Measurements from ENCODE around the gene SPDYE4.

Gene SPDYE4

GRCh38 chr17:8703001-8703400 is 55.3 kb downstream of the SPDYE4 start:
- ChIA-PET POLR2A (ENCODE audit: low non-redundant PET) (no interaction called here), CTCF (no interaction called here)
- DNase-seq (ENCODE audit: low spot score): no peak
- H3K27ac ChIP-seq: no peak overlapping the region
- no peak for TF ChIP-seq CTCF (conservative IDR thresholded peaks at IDR 0.05; ENCODE audit: low read depth)

GRCh38 chr17:8701754-8702153 is 56.6 kb downstream of the SPDYE4 start:
- H3K27ac ChIP-seq: no peak overlapping the region
- POLR2A ChIA-PET (ENCODE audit: low non-redundant PET): no interaction called here
- CTCF ChIA-PET: no interaction called here
- TF ChIP-seq CTCF (conservative IDR thresholded peaks at IDR 0.05; ENCODE audit: low read depth): no peak
- no peak for DNase-seq (ENCODE audit: low spot score)

GRCh38 chr17:8701221-8701620 is 57.1 kb downstream of the SPDYE4 start:
- ChIA-PET CTCF (no interaction called here), POLR2A (ENCODE audit: low non-redundant PET) (no interaction called here)
- H3K27ac ChIP-seq: no peak overlapping the region
- TF ChIP-seq CTCF (conservative IDR thresholded peaks at IDR 0.05; ENCODE audit: low read depth): no peak
- no peak for DNase-seq (ENCODE audit: low spot score)
